Caki2 (cell line): ENCODE data around the gene CERS2. TPM values are rescaled to one million over a fixed set of nuclear protein-coding genes. Genes with fewer than 3 reads are reported as not detected.
"Not testable (repeated sequence)": the region's sequence is repeated elsewhere in the genome, so short reads cannot be mapped to it uniquely, and the experiment has no call there.

Experiments used
- DNase-seq: peaks from one replicate; pipeline ENCODE4 v3.0.0-alpha.2; 2015; ENCODE audit warnings: low read depth
- in situ Hi-C: cut with HindIII; loops from 2 replicates; pipeline ENCODE4 v1.10.0; 2016; ENCODE audit warnings: low sequenced_read_pairs, low pct_unique_long_range_greater_than_20kb, mixed read lengths
- total RNA-seq: library from RNA; depleted of rRNA; stranded (reverse); fragments of >200 nt; shearing (Covaris generic); gene quantifications from 2 replicates; pipeline ENCODE4 v1.2.3, GENCODE V29; 2014; ENCODE audit warnings: low replicate concordance; rRNA removed

Gene CERS2
- total RNA-seq, 1 experiment from 2014 or later: 63.4 TPM

DNA sequence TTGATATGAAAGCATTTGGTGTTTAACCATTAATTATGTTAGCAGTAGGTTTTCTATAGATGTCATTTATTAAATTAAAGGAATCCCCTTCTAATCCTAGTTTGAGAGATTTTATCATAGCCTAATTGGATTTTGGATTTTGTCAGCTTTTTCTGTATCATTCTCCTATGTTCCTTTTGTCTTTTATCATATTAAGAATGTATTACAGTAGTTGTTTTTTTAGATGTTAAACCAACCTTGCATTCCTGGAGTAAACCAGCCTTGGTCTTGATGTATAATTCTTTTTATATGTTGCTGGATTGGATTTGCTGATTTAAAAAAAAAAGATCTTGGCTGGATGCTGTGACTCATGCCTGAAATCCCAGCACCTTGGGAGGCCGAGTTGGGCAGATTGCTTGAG, 42.9 kb downstream of the CERS2 start:
- in situ Hi-C loops: no loop called here
- peak; percentile 41 for DNase-seq

DNA sequence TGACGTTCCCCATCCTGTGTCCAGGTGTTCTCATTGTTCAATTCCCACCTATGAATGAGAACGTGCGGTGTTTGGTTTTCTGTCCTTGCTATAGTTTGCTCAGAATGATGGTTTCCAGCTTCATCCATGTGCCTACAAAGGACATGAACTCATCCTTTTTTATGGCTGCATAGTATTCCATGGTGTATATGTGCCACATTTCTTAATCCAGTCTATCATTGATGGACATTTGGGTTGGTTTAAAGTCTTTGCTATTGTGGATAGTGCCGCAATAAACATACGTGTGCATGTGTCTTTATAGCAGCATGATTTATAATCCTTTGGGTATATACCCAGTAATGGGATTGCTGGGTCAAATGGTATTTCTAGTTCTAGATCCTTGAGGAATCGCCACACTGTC, 45.9 kb downstream of the CERS2 start:
- in situ Hi-C loops, DNase-seq: not testable (repeated sequence)

DNA sequence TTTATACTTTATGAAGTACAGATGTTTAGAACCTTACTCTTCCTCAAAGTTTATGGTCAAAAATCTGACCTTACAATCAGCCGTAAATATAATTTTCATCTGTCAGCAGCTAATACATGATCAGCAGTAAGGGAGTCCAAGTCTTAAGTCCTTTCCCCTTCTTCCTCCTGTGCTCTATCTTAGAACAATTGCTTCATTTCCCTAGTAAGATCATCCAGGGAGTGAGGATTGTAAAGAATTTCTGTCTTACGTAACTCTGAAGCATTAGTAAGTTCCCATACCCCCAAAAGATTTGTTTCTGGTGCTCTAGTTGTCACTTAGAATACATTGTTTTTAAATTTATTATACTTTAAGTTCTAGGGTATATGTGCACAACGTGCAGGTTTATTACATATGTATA, 46.3 kb downstream of the CERS2 start:
- no peak for DNase-seq
- in situ Hi-C loops: no loop called here

DNA sequence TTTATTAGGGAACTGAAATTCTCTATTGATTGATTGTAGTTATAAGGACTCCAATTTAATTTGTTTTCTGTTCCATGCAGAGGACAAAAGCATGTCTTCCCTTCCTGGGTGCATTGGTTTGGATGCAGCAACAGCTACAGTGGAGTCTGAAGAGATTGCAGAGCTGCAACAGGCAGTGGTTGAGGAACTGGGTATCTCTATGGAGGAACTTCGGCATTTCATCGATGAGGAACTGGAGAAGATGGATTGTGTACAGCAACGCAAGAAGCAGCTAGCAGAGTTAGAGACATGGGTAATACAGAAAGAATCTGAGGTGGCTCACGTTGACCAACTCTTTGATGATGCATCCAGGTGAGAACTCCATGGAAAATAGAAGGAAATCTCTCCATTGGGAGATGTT, 47.0 kb downstream of the CERS2 start:
- in situ Hi-C loops: no loop called here

DNA sequence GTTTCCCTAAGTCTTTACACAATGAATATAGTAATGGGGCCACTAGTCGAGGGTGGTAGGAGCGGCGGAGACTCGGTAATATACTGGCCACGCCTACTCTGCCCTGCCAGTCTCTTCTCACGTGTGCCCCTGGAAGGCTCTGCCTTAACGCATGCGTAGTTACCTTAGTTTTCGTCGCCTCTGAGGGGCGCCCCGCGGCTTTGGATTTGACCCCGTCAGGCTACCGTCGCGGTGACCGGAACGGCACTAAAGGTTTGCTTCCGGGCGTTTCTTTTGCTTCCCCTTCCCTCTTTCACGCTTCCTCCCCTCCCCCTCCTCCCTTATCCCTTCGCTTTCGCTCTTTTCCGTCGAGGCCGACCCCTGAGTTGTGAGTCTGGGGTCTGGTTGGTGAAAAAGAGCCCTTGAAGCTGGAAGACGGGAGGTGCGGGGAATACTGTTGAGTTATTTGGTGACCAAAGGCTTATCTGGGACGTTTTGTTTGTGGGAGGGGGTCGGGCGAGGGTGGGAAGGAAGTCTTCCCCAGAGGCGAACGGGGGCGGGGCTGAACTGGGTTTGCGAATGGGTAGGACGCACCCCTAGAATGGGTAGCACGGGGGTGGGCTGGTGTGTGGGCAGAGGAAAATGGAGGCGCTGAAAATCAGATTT, 48.4 kb downstream of the CERS2 start, which contains the start of gene SETDB1:
TSS of gene SETDB1 (plus strand) at position 267 of the 645 bp plus-strand sequence. CDS start 1,352 bp downstream, outside the sequence.
- peak; percentile 90 for DNase-seq
- in situ Hi-C loops: no loop called here

More for the DNA sequence above, 47.0 kb downstream of the CERS2 start:
- no peak for DNase-seq

DNA sequence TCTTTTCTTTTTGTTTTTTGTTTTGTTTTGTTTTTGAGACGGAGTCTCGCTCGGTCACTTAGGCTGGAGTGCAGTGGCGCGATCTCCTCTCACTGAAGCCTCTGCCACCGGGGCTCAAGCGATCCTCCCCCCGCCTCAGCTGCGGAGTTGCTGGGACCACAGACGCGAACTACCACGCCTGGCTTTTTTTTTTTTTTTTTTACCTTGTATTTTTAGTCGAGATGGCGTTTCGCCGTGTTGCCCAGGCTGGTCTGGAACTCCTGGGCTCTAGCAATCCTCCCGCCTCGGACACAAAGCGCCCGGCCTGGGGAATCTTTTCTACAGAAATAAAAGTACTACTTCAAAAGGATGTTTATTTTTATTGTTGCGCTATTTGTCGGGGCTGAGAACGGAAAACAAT, 49.6 kb downstream of the CERS2 start:
- in situ Hi-C loops: no loop called here

DNA sequence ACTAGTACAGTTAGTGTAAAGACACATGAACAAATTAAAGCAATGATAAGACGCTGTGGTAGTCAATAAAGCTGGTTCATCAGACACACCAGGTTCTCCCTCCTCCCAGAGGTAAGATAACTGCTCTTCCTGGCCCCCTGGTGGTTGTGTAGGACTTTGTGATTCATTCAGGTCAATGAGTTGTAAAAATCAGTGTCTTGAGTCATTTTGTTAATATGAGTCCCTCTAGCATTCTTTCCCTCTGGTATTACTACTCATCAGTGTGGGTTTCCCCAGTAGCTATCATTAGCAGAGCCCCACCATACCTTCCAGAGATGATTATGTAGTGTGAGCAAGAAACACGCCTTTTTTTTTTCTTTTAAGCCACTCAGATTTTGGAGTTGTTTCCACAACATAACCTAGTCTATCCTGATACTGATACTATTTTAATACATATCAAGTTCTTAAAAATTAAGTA, 52.1 kb downstream of the CERS2 start:
- in situ Hi-C loops: no loop called here
- peak; percentile 88 for DNase-seq

More for the DNA sequence above, 49.6 kb downstream of the CERS2 start:
- no peak for DNase-seq

DNA sequence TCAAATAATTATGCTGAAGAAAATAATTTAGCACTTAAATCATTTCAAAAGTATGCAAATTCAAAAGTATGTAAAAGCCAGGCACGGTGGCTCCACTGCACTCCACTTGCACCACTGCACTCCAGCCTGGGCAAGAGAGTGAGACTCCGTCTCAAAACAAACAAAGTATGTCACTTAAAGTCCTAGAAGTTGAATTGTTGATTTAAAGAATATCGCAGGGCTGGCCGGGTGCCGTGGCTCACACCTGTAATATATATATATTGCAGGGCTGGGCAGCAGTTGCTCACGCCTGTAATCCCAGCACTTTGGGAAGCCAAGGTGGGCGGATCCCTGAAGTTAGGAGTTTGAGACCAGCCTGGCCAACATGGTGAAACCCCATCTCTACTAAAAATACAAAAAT, 57.2 kb downstream of the CERS2 start:
- in situ Hi-C loops: no loop called here
- no peak for DNase-seq

Other genes starting within 250 kb of the CERS2 start
- 2.9 and 9.1 TPM in 2 replicates for gene CTSS, start 209.1 kb downstream of the CERS2 start, total RNA-seq
- gene CTSK, start 166.6 kb downstream of the CERS2 start, total RNA-seq: not detected in 2 replicates
- gene ARNT, start 98.2 kb downstream of the CERS2 start, total RNA-seq: 5.8 and 8.5 TPM in 2 replicates
- gene CTXND2, start 87.7 kb downstream of the CERS2 start, total RNA-seq: not detected in 2 replicates
- gene SETDB1, start 48.5 kb downstream of the CERS2 start, total RNA-seq: 29.2 and 31.7 TPM in 2 replicates
- 1.2 and 1.3 TPM in 2 replicates for gene ANXA9, start 7.5 kb upstream of the CERS2 start, total RNA-seq
- gene MINDY1, start 32.1 kb upstream of the CERS2 start, total RNA-seq: 8.4 and 11.9 TPM in 2 replicates
- gene PRUNE1, start 33.6 kb upstream of the CERS2 start, total RNA-seq: 6.9 and 14.4 TPM in 2 replicates
- not detected in 2 replicates for gene BNIPL, start 61.8 kb upstream of the CERS2 start, total RNA-seq
- 0.84 and 1.9 TPM in 2 replicates for gene C1orf56, start 72.9 kb upstream of the CERS2 start, total RNA-seq
- gene CDC42SE1, start 84.8 kb upstream of the CERS2 start, total RNA-seq: 47.6 and 54.9 TPM in 2 replicates
- gene MLLT11, start 85.6 kb upstream of the CERS2 start, total RNA-seq: 19.9 and 28.8 TPM in 2 replicates
- 7.7 and 9.2 TPM in 2 replicates for gene GABPB2, start 95.9 kb upstream of the CERS2 start, total RNA-seq
- 1.9 TPM in 1 of 2 replicates, not detected in the other for gene SEMA6C, start 171.8 kb upstream of the CERS2 start, total RNA-seq
- not detected in 2 replicates for gene TNFAIP8L2, start 181.8 kb upstream of the CERS2 start, total RNA-seq
- 17.5 and 19.8 TPM in 2 replicates for gene LYSMD1, start 191.1 kb upstream of the CERS2 start, total RNA-seq
- 30.4 and 52.3 TPM in 2 replicates for gene SCNM1, start 191.3 kb upstream of the CERS2 start, total RNA-seq
- gene TMOD4, start 201.1 kb upstream of the CERS2 start, total RNA-seq: not detected in 2 replicates
- 98.7 and 126 TPM in 2 replicates for gene VPS72, start 215.4 kb upstream of the CERS2 start, total RNA-seq
- 14.0 and 51.9 TPM in 2 replicates for gene PIP5K1A, start 223.7 kb upstream of the CERS2 start, total RNA-seq